ENCODE results near the gene C12orf75.
"Not testable (repeated sequence)": the region's sequence is repeated elsewhere in the genome, so short reads cannot be mapped to it uniquely, and the experiment has no call there.

C12orf75 gene

DNA sequence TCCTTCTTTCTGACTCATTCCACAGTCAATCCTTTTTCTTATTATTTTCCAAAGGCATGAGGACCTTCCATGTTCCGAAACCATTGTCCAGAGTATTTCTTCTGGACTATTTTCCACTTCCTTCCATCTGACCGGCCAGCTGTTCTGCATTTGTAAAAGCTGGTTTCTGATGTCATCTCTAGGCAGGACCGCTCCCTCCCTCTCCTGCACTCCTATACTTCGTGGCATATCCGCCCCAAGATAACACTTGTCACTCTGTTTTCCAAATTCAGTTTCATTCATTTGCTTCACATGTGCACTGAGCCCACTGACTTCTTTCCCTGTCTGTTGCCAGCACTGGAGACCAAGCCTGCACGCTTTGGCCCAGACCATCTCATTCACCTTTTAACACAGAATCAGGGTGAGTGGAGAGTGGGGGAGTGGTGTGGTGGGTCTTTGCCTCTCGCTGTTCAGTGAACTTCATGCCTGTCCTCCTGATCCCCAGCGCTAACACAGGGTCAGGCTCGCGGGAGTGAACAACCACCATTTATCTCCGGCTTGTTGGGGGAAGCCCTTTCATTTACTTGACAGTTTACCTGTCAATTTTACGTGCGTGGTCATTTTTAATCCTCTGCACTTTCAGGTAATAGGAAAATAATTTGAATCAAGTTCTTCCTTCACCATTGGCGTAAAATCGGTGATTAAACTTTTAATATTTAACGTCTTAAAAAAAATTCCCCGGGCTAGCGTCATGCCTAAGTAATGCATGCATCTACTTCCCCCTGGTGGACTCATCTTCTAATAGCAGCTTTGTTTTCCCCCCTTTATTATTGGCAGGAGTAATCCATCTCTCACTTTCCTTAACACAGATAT is 52.5 kb downstream of the C12orf75 start:
- peak; percentile 49 for DNase-seq

- DNase-seq, result no peak
These were observed 53.7 kb downstream of the C12orf75 start for GRCh38 chr12:105384220-105384619.

DNA sequence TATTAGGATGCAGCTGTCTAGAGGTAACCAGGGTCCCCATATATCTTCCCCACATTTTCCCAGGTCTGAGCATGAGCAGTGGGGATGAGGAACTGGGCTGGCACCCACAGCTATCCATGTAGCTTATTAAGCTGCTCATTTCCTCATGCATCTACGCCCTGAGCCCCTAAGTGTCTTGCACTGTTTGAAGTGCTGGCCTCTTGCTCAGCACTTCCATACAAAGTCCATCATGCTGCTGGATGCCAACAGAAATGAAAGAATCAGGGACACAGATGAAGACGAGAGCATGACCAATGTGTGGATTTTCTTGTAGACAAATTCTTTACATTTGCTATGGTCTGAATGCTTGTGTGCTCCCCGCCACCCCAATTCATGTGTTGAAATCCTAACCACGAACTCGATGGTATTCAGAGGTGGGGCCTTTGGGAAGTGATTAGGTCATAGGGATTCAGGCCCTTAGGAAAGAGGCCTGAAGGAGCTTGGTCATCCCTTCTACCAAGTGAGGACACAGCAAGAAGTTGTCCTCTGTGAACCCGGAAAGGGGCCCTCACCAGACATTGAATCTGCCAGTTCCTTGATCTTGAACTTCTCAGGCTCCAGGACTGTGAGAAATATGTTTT is 54.5 kb downstream of the C12orf75 start:
- DNase-seq, result no peak

DNA sequence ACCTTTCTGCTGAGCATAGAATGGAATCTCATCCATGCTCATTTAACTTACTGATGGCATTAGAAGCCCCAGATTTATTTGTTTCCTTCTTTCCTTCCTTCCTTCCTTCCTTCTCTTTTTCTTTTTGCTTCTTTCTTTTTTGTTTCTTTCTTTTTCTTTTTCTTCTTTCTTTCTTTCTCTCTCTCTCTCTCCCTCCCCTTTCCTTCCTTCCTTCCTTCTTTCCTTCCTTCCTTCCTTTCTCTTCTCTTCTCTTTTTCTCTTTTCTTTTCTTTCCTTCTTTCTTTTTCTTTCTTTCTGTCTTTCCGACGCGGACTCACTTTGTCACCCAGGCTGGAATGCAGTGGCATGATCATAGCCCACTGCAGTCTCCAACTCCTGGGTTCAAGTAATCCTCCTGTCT is 55.9 kb downstream of the C12orf75 start:
- DNase-seq, result no peak

DNA sequence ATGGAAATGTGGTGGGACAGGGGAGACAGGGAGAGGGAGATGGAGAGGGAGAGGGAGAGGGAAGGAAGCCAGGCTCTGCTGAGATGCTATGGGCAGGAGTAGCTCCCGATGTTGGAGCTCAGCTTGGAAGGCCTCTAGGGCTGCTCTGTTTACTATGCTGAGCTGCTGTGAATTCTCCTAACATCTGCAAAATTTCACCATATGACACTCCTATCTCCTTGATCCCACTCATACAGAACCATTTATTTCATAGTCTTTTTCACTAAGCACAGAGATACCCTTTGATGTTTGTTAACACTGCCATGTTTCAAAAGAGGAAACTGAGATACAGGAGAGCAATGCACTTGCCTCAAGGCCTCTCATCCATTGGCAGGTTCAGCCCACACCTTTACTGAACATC is 60.7 kb downstream of the C12orf75 start:
- no peak for DNase-seq

GRCh38 chr12:105393587-105393986 is 63.1 kb downstream of the C12orf75 start:
- no peak for DNase-seq

DNA sequence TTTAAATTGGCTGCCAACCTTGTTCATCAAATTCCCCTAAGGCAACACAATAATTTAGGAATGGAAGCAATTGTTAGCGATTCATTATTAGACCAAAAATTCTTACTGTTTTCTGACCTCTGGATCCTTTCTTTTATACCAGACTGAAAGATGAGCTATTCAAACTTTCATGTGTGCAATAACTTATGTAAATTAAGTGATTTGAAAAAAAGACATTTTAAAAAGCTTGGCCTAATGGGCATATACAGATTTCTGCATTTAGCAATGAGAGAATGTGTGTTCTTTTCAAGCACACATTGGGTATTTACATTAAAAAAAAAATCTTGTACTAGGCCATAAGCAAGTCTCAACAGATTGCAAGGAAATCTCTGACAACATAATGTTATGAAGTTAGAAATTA is 65.5 kb downstream of the C12orf75 start:
- DNase-seq, result no peak

GRCh38 chr12:105396983-105397382 is 66.5 kb downstream of the C12orf75 start:
- DNase-seq, result no peak

- DNase-seq, result no peak
These were observed 68.4 kb downstream of the C12orf75 start for GRCh38 chr12:105398930-105399329.

DNA sequence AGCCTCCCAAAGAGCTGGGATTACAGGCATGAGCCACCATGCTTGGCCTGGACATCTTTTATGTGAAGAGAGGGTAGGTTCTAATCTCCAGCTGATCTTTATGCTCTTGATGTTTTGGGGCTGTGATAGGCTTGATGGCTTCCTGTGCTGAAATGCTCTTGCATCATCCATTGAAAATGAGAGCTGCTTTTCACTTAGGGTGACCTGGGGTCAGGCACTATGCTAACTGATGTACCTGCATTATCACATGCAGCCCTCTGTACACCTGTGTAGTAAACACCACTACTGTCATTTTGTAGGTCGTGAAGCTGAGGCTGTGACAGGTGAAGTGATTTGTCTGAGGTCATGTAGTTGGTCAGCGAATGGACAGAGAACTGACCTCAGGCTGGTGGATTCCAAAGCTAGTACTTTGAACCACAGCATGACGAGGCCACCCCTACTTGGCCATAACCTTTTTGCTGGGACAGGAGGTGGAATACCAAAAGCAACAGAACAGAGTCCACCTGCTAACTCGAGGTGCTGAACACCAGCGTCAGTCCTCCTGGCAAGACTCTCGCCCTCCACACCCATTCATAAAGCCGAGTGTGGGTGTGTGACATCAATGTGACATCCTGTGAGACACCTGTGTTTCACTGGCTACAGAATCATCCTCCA is 69.1 kb downstream of the C12orf75 start:
- no peak for DNase-seq

DNA sequence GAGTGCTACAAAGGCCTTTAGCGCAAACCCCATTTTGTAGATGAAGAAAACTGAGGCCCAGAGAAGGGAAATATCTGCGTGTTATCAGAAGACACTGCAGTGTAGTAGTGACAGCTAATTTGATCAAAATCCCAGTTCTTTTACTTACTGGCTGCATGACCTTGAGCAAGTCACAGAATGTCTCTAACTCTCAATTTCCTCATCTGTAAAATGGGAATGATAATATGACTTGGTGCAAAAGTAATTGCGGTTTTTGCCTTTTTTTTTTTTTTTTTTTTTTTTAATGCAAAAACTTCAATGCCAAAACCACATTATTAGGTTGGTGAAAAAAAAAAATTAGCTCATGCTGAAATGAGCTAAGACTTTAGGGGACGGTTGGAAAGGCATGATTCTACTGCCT is 69.7 kb downstream of the C12orf75 start:
- DNase-seq, result no peak

DNA sequence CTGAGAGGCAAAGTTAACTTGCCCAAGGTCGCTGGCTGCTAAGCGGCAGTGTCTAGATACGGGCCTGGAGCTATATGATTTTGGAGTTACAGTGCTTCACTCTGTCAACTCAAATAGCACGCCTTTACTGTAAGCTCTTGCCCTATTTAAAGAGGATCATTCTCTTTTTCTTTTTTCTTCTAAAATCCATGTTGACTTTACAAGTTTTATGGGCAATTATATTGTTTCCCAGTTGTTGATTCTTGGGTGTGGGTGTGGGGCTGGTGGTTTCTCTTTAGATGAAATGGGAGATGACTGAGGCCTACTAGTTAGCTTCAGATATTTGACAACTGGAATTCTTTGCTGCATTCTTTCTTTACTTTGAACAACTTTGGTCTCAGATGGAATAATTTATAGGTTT is 70.7 kb downstream of the C12orf75 start:
- no peak for DNase-seq

- DNase-seq, result no peak
These were observed 71.9 kb downstream of the C12orf75 start for GRCh38 chr12:105402366-105402765.

DNA sequence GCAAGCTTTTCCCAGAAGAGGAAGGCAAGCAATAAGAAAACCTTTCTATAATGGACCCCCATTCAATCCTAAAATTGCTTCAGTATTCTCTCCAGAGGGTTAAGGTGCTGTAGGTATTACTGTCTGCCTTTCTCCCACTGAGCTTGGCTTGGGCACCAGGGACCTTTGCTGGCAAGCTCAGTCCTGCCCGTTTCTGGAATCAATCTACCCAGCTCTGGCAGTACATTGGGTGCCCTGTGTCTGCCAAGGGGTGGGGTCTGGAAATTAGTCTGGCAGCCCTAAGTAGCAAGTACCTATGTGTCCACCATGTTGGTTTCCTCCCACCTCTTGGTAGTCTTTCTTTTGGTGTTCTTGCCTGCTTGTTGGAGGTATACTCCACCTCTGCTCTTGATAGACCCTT is 72.6 kb downstream of the C12orf75 start:
- DNase-seq, result no peak

GRCh38 chr12:105404134-105404533 is 73.6 kb downstream of the C12orf75 start:
- DNase-seq, result not testable (repeated sequence)

GRCh38 chr12:105406497-105406896 is 76.0 kb downstream of the C12orf75 start:
- DNase-seq, result no peak

DNA sequence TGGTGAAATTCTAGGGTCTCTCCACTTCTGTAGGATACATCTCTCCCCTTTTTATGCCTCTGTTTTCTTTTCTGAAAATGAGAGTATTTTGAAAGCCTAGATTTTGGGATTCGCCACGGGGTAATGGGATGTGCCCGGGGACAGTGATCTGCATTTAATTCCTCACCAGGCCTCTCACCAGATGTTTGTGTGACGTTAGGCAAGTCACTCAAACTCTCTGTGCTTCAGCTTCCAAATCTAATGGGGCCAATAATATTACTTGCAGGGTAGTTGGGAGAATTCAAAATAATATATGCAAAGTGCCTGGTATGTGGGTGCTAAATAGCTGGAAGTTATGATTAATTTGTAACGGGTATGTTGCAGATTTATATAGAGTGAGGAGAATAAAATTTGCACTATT is 78.8 kb downstream of the C12orf75 start:
- no peak for DNase-seq

DNA sequence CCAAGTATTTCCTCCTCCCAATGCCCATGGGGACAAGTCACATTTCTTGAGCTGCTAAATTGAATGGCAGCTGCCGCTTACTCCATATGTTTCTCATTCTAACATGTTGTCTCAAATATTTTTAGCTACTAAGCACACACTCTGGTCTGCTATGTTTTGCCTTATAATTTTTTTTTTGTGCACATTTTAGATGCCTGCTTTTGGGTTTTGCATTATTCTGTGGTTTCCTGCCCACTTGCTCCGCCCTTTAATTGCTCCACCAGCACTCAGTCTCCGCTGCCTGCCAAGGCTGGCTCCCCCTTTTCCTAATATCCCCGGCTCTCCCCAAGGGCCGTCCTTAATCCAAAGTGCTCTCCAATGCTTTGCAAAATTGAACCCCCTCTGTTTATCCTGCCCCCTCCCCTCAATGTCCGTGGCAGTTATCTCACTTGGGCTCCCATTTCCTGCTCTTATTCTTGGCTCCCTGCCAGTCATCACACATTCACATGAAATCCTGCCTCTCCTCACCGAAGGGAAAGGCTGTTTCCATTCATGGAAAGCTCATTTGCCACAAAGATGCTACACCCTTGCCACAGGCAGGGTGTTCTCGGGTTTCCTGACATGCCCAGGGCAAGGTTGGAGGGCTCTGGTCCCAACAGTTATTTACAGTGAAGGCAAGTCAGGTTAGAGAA is 79.4 kb downstream of the C12orf75 start:
- DNase-seq, result peak; percentile 98

DNA sequence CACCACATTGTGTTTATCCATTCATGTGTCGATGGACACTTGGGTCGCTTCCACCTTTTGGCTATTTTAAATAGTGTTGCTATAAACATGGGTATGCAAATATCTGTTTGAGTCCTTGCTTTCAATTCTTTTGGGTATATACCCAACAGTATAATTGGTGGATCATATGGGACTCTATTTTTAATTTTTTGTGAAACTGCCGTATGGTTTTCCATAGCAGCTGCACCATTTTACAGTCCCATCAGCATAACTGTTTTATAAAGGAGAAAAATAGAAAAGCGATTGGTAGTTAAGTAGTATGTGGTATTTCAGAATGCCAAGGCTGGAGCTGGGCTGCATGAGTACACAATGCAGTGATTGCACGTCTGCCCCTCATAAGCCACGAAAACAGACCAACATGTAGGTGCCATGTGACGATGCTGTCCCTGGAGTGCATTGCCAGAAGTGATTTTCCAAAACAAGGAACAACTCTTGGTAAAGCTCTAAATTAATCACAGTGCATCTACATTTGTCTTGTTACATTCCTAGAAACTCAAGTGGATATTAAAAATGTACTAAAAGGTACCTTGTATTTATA is 83.5 kb downstream of the C12orf75 start:
- no peak for DNase-seq

GRCh38 chr12:105417732-105418131 is 87.2 kb downstream of the C12orf75 start:
- DNase-seq, result no peak

- DNase-seq, result no peak
These were observed 87.7 kb downstream of the C12orf75 start for GRCh38 chr12:105418229-105418628.

- DNase-seq, result no peak
These were observed 88.4 kb downstream of the C12orf75 start for GRCh38 chr12:105418821-105419291.

DNA sequence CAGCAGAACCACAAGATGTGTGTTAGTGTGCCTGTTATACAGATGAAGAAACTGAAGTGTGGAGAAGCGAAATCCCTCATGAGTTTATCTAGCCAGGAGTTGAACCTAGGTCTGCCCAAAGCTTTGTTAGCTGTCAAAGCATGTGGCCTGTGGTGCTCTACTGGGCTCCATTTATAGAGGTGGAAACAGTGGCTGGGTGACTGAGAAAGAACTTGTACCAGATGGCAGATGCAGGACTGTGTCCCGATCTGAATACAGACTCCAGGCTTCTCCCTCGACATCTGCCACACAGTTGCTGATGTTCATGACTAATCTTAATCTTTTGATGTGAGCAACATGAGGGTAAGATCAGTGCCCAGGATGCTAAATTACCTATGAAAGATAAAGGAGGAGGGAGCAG is 89.1 kb downstream of the C12orf75 start:
- no peak for DNase-seq
